GM21360 (cell line): Measurements from ENCODE around the gene CRISPLD2.
"Not testable (repeated sequence)": the region's sequence is repeated elsewhere in the genome, so short reads cannot be mapped to it uniquely, and the experiment has no call there.

Experiments used
- ATAC-seq: cut with Tn5 transposase; IDR thresholded peaks from one replicate; pipeline ENCODE4 v1.9.1; 2021; ENCODE audit warnings: mild to moderate bottlenecking, moderate library complexity; ENCODE audit not compliant: unreplicated experiment

The CRISPLD2 gene

GRCh38 chr16:84927621-84928591 lies 108.1 kb downstream of the CRISPLD2 start:
- ATAC-seq = no peak

GRCh38 chr16:84928679-84929420 lies 109.1 kb downstream of the CRISPLD2 start:
- ATAC-seq = no peak

- ATAC-seq = no peak
Observed at GRCh38 chr16:84929421-84930297, 109.9 kb downstream of the CRISPLD2 start.

GRCh38 chr16:84930298-84931106 lies 110.7 kb downstream of the CRISPLD2 start:
- no peak for ATAC-seq

GRCh38 chr16:84931107-84931494 lies 111.3 kb downstream of the CRISPLD2 start:
- ATAC-seq = no peak

- ATAC-seq = no peak
Observed at GRCh38 chr16:84931506-84931905, 111.7 kb downstream of the CRISPLD2 start.

- no peak for ATAC-seq
Observed at GRCh38 chr16:84932681-84933080, 112.9 kb downstream of the CRISPLD2 start.

- ATAC-seq = no peak
Observed at GRCh38 chr16:84933774-84934631, 114.2 kb downstream of the CRISPLD2 start.

GRCh38 chr16:84937196-84938005 lies 117.6 kb downstream of the CRISPLD2 start:
- no peak for ATAC-seq

GRCh38 chr16:84938616-84939015 lies 118.8 kb downstream of the CRISPLD2 start:
- not testable (repeated sequence) for ATAC-seq

- no peak for ATAC-seq
Observed at GRCh38 chr16:84940670-84941551, 121.1 kb downstream of the CRISPLD2 start.

GRCh38 chr16:84941921-84942320 lies 122.1 kb downstream of the CRISPLD2 start:
- no peak for ATAC-seq

- ATAC-seq = no peak
Observed at GRCh38 chr16:84942786-84943185, 123.0 kb downstream of the CRISPLD2 start.

- no peak for ATAC-seq
Observed at GRCh38 chr16:84943620-84944019, 123.8 kb downstream of the CRISPLD2 start.

GRCh38 chr16:84947022-84947421 lies 127.2 kb downstream of the CRISPLD2 start:
- ATAC-seq = no peak

- no peak for ATAC-seq
Observed at GRCh38 chr16:84947996-84948850, 128.4 kb downstream of the CRISPLD2 start.
